HepG2 (cell line): ENCODE results near the gene TBCD. TPM values are rescaled to one million over a fixed set of nuclear protein-coding genes. Genes with fewer than 3 reads are reported as not detected.

Source experiments
- AGO2 ChIP-seq: fragments of 200-400 bp; formaldehyde crosslinking; optimal IDR thresholded peaks from 2 replicates; pipeline ENCODE3; 2017; ENCODE audit warnings: mild to moderate bottlenecking, low read depth, low read length, moderate library complexity
- ATF3 ChIP-seq: sonication (generic); formaldehyde crosslinking; IDR thresholded peaks from 2 replicates; pipeline ENCODE4 v1.4.0; 2020; ENCODE audit warnings: missing genetic modification reagents
- FOXK2 ChIP-seq: fragments of 450-650 bp; IDR thresholded peaks from 2 replicates; pipeline ENCODE4 v1.6.1; 2016
- MTF2 ChIP-seq: sonication (generic); formaldehyde crosslinking; IDR thresholded peaks from 2 replicates; pipeline ENCODE4 v1.5.0; 2020; ENCODE audit warnings: missing genetic modification reagents, borderline replicate concordance
- POGK ChIP-seq: sonication (generic); formaldehyde crosslinking; conservative IDR thresholded peaks from 2 replicates; pipeline ENCODE4 v1.8.0; 2022; ENCODE audit warnings: mild to moderate bottlenecking, moderate library complexity, missing genetic modification reagents
- POLR2G ChIP-seq: fragments of 200-400 bp; formaldehyde crosslinking; IDR thresholded peaks from 2 replicates; pipeline ENCODE4 v1.6.1; 2018; ENCODE audit warnings: mild to moderate bottlenecking, low read depth, low read length, moderate library complexity
- TFDP2 ChIP-seq: sonication (generic); formaldehyde crosslinking; IDR thresholded peaks from 2 replicates; pipeline ENCODE4 v1.4.0; 2020; ENCODE audit warnings: missing genetic modification reagents
- TMF1 ChIP-seq: sonication (generic); formaldehyde crosslinking; IDR thresholded peaks from 2 replicates; pipeline ENCODE4 v1.8.1; 2022; ENCODE audit warnings: low read depth, missing genetic modification reagents
- XRCC5 ChIP-seq: fragments of 200-400 bp; formaldehyde crosslinking; optimal IDR thresholded peaks from 2 replicates; pipeline ENCODE3; 2017; ENCODE audit warnings: mild to moderate bottlenecking, low read length
- ZKSCAN5 ChIP-seq: sonication (generic); formaldehyde crosslinking; IDR thresholded peaks from 2 replicates; pipeline ENCODE4 v1.5.1; 2020; ENCODE audit warnings: mild to moderate bottlenecking, missing genetic modification reagents
- ZNF576 ChIP-seq: sonication (generic); formaldehyde crosslinking; IDR thresholded peaks from 2 replicates; pipeline ENCODE4 v1.4.0; 2020; ENCODE audit warnings: mild to moderate bottlenecking, missing genetic modification reagents
- ZNF687 ChIP-seq: sonication (generic); formaldehyde crosslinking; IDR thresholded peaks from 2 replicates; pipeline ENCODE4 v1.5.1; 2020; ENCODE audit warnings: mild to moderate bottlenecking, missing genetic modification reagents, moderate library complexity
- ZNF709 ChIP-seq: sonication (generic); formaldehyde crosslinking; IDR thresholded peaks from 2 replicates; pipeline ENCODE4 v1.5.0; 2020; ENCODE audit warnings: mild to moderate bottlenecking, missing genetic modification reagents
- ZZZ3 ChIP-seq: sonication (generic); formaldehyde crosslinking; IDR thresholded peaks from 2 replicates; pipeline ENCODE4 v1.4.0; 2020; ENCODE audit warnings: missing genetic modification reagents, mild to moderate bottlenecking, borderline replicate concordance
- polyA plus RNA-seq, 8 experiments: library from polyadenylated mRNA; depleted of rRNA in 3 of 8; stranded (reverse) in 7 of 8; unstranded in 1 of 8; fragments of >200 nt; fragmentation: Illumina TruSeq in 4 of 8; extraction: Trizol in 4 of 8; gene quantifications; 2 replicates each; pipeline versions ENCODE4 v1.2.1 to v1.2.3, GENCODE V29; 2011 to 2016; ENCODE audit warnings: low read depth in 4 of 8, missing spikeins in 1 of 8, mixed read lengths in 1 of 8; ENCODE audit not compliant: insufficient read depth in 1 of 8
- total RNA-seq, 5 experiments: library from RNA; depleted of rRNA; stranded (reverse); fragments of >200 nt; fragmentation: Illumina TruSeq; extraction: Trizol; gene quantifications; 2 replicates each; pipeline ENCODE4 v1.2.3, GENCODE V29; 2016; ENCODE audit warnings: low read depth in 1 of 5
- TF ChIP-seq, protein P1 (sequence below): sonication (generic); formaldehyde crosslinking; IDR thresholded peaks from 2 replicates; pipeline ENCODE4 v1.4.0; 2020; ENCODE audit warnings: mild to moderate bottlenecking, missing genetic modification reagents

Gene TBCD
- total and polyA plus RNA-seq, 2 of the 13 experiments (the other 11 are each of a cell fraction or from before 2014, with no cell fraction given): 33.9 to 54.8 TPM

GRCh38 chr17:82985973-82986372, 234.1 kb downstream of the TBCD start (continued):
- TF ChIP-seq TFDP2 (CRISPR knock-in tag) (no peak), AGO2 (peak; percentile 28), FOXK2 (no peak), POLR2G (0 out of 2 replicates have a peak, but pooled peaks have one; percentile 33), ZZZ3 (CRISPR knock-in tag) (no peak), ZNF576 (CRISPR knock-in tag) (no peak), ZNF709 (no peak), POGK (CRISPR knock-in tag) (no peak), XRCC5 (peak; percentile 49), ZKSCAN5 (CRISPR knock-in tag) (no peak), ZNF687 (peak; percentile 38; the same call in 1 of the 2 replicates), MTF2 (CRISPR knock-in tag) (no peak), ATF3 (CRISPR knock-in tag) (no peak), TMF1 (CRISPR knock-in tag) (no peak)
- TF ChIP-seq, protein P1, sequence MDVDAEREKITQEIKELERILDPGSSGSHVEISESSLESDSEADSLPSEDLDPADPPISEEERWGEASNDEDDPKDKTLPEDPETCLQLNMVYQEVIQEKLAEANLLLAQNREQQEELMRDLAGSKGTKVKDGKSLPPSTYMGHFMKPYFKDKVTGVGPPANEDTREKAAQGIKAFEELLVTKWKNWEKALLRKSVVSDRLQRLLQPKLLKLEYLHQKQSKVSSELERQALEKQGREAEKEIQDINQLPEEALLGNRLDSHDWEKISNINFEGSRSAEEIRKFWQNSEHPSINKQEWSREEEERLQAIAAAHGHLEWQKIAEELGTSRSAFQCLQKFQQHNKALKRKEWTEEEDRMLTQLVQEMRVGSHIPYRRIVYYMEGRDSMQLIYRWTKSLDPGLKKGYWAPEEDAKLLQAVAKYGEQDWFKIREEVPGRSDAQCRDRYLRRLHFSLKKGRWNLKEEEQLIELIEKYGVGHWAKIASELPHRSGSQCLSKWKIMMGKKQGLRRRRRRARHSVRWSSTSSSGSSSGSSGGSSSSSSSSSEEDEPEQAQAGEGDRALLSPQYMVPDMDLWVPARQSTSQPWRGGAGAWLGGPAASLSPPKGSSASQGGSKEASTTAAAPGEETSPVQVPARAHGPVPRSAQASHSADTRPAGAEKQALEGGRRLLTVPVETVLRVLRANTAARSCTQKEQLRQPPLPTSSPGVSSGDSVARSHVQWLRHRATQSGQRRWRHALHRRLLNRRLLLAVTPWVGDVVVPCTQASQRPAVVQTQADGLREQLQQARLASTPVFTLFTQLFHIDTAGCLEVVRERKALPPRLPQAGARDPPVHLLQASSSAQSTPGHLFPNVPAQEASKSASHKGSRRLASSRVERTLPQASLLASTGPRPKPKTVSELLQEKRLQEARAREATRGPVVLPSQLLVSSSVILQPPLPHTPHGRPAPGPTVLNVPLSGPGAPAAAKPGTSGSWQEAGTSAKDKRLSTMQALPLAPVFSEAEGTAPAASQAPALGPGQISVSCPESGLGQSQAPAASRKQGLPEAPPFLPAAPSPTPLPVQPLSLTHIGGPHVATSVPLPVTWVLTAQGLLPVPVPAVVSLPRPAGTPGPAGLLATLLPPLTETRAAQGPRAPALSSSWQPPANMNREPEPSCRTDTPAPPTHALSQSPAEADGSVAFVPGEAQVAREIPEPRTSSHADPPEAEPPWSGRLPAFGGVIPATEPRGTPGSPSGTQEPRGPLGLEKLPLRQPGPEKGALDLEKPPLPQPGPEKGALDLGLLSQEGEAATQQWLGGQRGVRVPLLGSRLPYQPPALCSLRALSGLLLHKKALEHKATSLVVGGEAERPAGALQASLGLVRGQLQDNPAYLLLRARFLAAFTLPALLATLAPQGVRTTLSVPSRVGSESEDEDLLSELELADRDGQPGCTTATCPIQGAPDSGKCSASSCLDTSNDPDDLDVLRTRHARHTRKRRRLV (CRISPR knock-in tag): no peak
